Measurements from ENCODE around the gene SLC29A1.
"Not testable (repeated sequence)": the region's sequence is repeated elsewhere in the genome, so short reads cannot be mapped to it uniquely, and the experiment has no call there.

Gene SLC29A1

DNA sequence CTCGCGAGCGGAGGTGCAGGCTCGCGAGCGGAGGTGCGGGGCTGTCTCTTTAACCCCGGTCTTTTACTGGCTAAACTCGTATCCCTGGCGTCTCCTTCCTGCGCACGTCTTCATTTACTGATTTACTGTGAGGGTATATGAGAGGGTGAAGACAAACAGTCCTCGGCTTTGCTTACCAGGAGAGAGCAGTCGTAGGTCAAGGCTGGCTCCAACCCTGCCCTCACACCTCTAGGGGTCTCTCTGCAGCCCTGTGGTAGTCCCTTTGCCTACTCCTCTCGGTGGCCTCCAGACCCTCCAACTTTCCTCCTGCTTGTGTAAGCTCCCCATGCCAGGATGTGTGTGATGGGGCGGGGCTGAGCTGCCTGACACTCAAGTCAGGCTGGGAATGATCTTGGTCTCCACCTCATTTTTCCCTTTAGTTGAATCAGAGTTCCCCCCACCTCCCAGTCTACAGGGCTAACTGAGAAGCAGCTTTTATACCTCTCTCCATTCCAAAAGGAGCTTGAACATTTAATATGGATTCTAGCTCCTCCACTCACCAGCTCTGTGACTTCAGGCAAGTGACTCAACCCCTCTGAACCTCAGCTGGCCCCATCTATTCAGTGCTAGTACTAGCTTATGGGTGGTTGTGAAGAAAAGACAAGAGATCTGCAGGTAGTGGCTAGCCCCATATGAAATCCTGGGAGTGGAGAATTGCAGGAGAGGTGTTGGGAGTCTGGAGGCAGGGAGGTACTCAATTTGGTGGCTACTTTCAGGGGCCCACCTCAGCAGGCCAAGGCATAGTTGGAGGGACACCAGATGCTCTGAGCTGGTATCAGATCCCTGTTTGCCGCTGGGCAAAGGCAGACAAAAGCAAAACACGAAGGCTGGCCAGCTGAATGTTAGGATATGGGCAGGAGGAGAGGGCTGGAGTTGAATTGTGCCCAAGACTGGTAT is 902 bp downstream of the SLC29A1 start:
- FAIRE-seq = no peak

- no peak for FAIRE-seq
These were observed 1.5 kb downstream of the SLC29A1 start for GRCh38 chr6:44224965-44225305.

- FAIRE-seq = no peak
These were observed 2.4 kb downstream of the SLC29A1 start for GRCh38 chr6:44225579-44226325.

DNA sequence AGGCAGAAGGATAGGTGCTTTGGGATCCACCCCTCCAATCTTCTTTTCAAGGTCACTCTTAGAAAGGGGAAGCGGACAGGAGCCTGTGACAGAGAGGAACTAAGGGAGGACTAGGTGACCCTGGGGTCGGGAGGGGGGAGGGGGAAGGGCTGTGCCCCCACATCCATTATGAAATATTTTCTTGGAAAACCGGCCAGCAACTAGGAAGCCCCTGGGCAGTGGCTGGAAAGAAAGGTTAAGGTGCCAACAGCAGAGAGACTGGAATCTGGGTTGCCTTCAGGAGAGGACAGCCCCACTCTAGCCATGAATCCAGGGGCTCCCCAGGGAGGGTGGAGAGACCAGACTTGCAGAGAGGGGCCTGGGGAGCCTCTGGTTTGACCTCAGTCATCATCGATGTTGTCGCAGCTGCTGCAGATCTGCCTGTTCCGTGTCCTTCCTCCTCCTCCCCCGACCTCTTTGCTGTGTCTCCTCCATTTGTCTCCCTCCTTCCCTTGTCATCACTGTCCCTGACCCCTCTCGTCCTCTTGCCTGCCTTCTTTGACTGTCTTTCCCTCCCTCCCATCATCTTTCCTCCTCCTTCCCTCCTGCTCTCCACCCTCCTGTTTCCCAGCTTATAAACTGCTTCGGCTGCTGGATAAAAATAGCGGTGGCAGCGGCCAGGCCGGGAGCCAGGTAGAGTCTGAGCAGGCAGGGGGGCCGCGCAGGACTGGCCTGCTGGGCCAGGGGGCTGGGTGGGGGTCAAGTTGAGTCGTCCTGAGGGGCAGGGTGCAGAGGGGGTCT is 3.2 kb downstream of the SLC29A1 start:
- no peak for FAIRE-seq

DNA sequence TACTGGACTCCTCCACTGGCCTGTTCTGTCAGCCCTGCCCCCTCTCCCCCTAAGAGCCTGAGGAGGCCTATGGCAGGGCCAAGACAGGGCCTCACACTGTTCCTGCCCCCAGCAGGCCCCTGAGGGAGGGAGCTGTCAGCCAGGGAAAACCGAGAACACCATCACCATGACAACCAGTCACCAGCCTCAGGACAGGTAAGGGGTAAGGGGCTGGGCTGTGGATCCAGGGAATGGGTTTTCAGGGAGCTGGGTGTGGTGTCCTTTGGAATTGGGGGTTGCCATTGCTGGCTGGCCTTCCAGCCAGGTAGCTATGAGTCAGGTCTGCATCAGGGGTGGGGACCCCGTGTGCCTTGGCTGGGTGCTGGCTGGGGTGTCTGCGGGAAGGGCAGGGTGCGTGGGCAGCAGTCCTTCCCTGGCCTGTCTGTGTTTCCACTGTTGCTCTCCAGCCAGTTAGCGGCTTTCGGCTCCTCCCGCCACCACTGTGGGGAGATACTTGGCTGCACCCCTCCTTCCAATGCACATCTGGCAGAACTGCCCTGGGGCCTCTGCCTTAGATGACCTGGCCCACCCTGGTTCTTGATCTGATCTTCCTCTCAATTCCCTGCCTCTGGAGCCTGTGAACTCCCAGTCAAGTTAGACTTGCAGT is 3.9 kb downstream of the SLC29A1 start:
- FAIRE-seq = no peak

GRCh38 chr6:44228031-44228430 is 4.6 kb downstream of the SLC29A1 start:
- no peak for FAIRE-seq

DNA sequence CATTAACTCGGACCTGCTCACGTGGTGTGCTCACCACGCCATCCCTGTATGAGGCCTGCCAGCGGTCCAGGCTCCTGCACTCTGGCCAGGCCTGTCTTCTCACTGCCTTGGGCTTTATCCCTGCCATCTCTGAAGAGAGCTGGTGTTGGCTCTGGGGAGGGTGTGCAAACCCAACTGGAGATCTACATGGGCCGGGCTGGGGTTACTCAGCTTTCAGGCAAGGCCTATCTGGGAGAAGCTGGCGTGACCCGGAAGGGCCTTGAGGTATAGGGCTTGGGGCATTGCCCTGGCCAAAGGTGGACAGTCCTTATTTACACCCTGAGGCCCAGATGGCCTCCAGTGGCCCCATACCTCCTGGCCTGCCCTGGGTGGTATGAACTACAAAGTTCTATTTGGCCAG is 5.0 kb downstream of the SLC29A1 start:
- no peak for FAIRE-seq

GRCh38 chr6:44228836-44229235 is 5.4 kb downstream of the SLC29A1 start:
- FAIRE-seq = no peak

GRCh38 chr6:44229376-44230033 is 6.1 kb downstream of the SLC29A1 start:
- FAIRE-seq = no peak

GRCh38 chr6:44230034-44230675 is 6.8 kb downstream of the SLC29A1 start:
- FAIRE-seq = no peak

- FAIRE-seq = not testable (repeated sequence)
These were observed 8.0 kb downstream of the SLC29A1 start for GRCh38 chr6:44231426-44231825.

GRCh38 chr6:44232676-44233566 is 9.5 kb downstream of the SLC29A1 start:
- no peak for FAIRE-seq

DNA sequence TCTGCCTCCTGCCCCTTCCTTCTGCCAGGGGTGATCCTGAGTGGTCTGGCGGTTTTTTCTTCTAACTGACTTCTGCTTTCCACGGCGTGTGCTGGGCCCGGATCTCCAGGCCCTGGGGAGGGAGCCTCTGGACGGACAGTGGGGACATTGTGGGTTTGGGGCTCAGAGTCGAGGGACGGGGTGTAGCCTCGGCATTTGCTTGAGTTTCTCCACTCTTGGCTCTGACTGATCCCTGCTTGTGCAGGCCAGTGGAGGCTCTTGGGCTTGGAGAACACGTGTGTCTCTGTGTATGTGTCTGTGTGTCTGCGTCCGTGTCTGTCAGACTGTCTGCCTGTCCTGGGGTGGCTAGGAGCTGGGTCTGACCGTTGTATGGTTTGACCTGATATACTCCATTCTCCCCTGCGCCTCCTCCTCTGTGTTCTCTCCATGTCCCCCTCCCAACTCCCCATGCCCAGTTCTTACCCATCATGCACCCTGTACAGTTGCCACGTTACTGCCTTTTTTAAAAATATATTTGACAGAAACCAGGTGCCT is 10.2 kb downstream of the SLC29A1 start:
- no peak for FAIRE-seq

GRCh38 chr6:44234101-44235025 is 11.0 kb downstream of the SLC29A1 start:
- no peak for FAIRE-seq

DNA sequence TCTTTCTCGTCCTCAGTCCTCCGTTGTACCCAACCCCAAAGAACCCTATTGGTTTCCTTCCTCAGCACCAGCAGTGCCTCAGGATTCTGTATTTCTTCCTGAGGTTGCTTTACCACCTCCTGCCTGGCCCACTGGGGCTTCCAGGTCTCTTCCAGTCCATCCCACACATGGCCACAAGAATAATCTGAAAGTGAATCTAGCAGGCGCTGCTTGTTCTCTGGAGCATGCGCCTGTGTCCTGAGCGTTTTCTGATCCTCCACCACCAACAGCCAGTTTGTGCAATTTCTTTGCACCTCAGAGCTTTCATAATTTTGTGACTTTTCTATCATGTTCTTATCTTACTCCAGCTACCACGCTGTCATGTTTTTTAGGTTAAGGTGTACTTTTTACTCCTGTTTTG is 11.9 kb downstream of the SLC29A1 start:
- FAIRE-seq = no peak

GRCh38 chr6:44235891-44236516 is 12.6 kb downstream of the SLC29A1 start:
- FAIRE-seq = no peak

DNA sequence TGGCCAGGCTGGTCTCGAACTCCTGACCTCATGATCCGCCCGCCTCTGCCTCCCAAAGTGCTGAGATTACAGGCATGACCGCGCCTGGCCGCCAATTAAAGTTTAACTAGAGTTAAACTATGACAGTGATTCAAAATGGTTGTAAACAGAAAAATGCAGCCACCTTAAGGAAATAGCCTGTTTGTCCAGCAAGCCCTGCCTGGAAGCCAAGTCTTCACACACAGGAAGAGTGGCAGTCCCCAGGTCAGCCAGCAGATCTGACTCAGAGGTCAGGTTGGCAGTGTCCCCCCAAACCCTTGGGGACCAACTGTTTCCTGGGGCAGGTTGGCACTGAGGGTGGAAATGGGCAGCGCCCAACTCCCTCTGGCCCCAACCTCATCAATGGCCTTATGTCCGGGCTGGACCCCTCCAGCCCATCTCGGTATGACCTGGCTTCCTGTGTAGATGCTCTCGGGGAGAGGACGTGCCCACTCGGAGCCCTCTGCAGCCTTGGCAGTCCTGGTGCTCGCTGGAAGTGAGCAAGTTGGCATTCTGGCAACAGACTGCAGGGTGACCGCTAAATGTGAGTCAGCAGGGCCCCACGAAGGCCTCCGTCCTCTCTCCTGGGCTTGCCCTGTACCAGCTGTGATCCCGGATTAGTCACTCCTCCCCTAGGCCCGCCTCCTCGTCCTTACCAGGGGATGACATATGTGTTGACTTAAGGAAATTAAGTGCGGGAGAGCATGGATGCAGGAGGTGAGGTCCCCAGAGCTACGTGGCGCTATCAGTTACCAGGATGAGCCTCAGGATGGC is 13.8 kb downstream of the SLC29A1 start:
- no peak for FAIRE-seq
